Measurements from ENCODE around the gene CPLX1.

The CPLX1 gene

DNA sequence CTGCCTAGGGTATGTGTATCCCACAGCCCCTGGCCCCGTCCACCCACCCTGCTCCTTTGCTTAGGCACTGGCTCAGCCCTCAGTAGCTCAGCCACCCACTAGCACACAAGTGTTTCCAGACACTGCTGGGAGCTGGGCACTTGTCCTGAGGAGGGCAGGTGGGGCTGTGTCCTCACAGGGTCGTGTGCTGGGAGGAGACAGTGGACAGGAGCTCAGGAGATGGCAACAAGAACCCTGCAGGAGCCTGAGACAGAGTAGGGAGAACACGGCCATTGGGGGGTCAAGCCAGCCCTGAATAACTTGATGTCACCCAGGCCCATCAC, 5.5 kb upstream of the CPLX1 start:
- no peak for DNase-seq

- no peak for DNase-seq
Observed at GRCh38 chr4:830601-831482, 4.9 kb upstream of the CPLX1 start.

- no peak for DNase-seq
Observed at GRCh38 chr4:829761-830600, 4.1 kb upstream of the CPLX1 start.

- DNase-seq: no peak
Observed at GRCh38 chr4:829291-829690, 3.4 kb upstream of the CPLX1 start.

- no peak for DNase-seq
Observed at GRCh38 chr4:828641-829271, 2.8 kb upstream of the CPLX1 start.

- DNase-seq: no peak
Observed at GRCh38 chr4:827209-828081, 1.5 kb upstream of the CPLX1 start.

DNA sequence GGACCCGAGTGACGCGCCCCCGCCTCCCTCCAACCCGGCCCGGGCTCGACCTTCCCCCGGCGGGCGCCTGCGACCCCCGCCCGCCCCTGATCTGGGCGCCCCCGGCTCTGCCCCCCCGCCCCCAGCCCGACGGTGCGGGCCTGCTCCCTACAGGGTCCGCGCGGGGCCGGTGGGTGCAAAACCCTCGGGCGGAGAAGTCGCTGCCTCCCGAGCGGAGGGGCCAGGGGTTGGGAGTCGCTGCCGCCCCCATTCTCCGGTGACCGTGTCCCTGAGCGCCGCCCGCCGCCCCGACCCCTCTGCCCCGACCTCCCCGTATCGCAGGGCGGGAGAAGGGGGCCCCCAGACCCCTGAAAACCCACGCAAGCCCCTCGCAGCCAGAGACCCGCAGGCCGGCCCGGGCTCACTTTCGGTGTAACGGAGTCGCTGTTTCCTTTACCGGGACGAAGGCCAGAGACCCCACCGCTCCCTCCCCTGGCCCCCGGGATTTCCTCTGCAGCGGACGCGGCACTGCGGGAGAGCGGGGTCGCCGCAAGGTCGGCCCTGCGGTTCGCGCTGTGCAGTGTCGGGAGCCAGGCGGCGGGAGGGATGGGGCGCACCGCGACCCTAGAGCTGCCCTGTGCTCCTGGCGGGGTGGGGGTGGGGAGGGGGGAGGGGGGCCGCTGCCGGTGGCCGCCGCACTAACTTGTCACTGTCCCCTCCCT, 729 bp upstream of the CPLX1 start:
- DNase-seq: no peak

- DNase-seq: no peak
Observed at GRCh38 chr4:825063-825970, 612 bp downstream of the CPLX1 start.

DNA sequence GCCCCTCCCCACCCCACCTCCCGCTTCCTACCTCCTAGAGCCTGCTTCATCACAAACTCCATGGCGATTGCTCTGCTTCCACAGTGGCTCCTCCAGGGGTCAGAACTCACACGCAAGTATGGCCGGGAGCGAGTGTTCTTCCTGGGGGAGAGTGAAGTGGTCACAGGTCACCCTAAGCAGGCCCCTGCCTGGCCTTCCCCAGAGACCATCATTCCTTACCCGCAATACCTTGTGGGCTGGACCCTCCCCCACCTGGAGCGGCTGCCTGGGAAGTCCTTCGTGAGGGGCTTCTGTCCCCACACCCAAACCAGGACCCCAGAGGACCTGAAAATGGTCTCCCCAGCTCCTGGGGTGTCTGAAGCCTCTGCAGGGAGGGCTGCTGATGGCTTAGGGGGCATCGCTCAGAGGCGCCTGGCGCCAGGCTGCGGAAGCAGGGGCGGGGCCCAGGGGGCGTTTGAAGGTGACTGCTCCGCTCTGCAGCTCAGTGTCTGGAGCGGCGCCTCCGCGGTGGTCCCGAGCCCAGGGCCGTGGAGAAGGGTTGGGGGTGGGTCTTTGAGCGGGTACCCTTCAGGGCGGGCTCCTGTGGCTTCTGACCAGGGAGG, 1.4 kb downstream of the CPLX1 start:
- no peak for DNase-seq

DNA sequence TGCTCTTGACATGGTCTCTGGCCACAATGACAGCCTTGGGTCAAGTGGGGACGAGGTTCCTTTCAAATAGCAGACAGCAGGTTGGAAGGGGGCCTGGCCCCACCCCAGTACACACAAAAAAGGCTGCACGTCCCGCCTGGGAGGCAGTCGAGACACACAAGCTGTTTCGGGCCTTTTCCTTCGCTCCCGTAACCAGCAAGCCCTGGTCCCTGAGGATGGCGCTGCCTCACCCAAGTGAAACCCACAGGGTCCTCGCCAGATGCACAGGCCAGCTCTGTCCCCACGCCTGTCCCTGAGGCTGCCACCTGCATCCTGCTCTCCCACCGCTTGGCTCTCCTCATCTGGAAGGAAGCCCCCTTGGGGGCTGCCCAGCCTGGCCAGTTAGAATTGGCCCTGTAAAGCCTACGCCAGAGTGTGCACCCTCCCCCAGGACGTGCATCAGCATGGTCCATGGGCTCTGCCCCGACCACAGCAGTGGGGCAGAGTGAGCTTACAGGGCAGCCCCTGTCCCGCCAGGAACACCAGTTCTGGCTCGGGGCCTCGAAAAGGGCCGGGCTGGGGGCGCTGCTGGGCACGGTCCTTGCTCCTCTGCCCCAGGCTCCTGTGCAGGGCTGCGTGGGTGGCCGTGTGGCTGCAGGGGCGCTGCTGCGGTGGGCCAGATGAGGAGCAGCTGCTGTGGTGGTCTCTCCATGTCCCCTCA, 2.0 kb downstream of the CPLX1 start:
- no peak for DNase-seq

- no peak for DNase-seq
Observed at GRCh38 chr4:823176-823760, 2.7 kb downstream of the CPLX1 start.

GRCh38 chr4:822361-823175, 3.4 kb downstream of the CPLX1 start:
- no peak for DNase-seq

GRCh38 chr4:821631-822030, 4.3 kb downstream of the CPLX1 start:
- no peak for DNase-seq

DNA sequence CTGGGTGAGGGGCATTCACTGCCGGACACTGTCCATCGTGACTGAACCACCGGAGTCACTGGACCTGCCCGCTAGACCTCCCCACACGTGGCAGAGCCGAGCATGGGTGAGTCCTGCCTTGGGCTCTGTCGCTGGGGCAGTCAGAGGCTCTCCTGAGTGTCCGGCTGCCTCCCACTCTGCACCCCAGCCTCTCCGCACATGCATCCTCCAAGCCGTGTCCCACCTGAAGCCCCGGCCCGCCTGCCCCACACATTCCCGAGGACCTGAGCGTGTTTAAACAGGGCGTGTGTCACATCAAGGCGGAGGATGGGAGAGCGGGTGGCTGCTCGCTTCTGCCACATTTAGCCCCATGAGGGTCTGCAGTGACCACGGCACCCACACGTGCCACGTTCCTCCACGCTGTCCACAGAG, 4.7 kb downstream of the CPLX1 start:
- no peak for DNase-seq

GRCh38 chr4:820230-821172, 5.4 kb downstream of the CPLX1 start:
- no peak for DNase-seq

GRCh38 chr4:819401-820229, 6.3 kb downstream of the CPLX1 start:
- DNase-seq: no peak
